RPMI7951 (cell line): ENCODE measurements around the gene OR2M2. TPM values are rescaled to one million over a fixed set of nuclear protein-coding genes. Genes with fewer than 3 reads are reported as not detected.

Experiments
- DNase-seq: peaks from one replicate; pipeline ENCODE4 v3.0.0-alpha.2; 2012; ENCODE audit warnings: low read depth
- total RNA-seq: library from RNA; depleted of rRNA; stranded (reverse); fragments of >200 nt; shearing (Covaris generic); gene quantifications from 2 replicates; pipeline ENCODE4 v1.2.3, GENCODE V29; 2014; rRNA removed

Gene OR2M2, protein sequence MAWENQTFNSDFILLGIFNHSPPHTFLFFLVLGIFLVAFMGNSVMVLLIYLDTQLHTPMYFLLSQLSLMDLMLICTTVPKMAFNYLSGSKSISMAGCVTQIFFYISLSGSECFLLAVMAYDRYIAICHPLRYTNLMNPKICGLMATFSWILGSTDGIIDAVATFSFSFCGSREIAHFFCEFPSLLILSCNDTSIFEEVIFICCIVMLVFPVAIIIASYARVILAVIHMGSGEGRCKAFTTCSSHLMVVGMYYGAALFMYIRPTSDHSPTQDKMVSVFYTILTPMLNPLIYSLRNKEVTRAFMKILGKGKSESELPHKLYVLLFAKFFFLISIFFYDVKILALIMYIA
- not detected in 2 replicates for total RNA-seq

DNA sequence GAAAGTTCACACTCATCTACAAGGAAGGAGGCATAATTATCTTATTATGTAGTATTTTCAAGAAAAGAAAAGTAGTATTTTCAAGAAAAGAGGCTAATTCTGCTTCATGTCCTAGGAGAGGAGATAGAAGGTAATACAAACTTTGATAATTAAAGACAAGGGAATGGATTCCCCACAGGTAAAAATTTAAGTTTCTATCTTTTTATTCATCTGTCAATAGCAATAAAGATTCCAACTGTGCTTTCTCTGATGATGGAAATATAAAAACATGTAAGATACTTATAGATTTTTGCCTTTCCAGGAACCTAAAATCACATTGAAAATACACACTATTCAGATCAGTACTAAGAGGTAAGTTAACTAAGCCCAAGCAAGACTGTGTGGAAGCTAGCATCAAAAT lies at the start of gene OR2M2:
TSS of gene OR2M2 (plus strand) at position 301 of the 400 bp plus-strand sequence. CDS start 5,165 bp downstream, outside the sequence.
- no peak for DNase-seq

DNA sequence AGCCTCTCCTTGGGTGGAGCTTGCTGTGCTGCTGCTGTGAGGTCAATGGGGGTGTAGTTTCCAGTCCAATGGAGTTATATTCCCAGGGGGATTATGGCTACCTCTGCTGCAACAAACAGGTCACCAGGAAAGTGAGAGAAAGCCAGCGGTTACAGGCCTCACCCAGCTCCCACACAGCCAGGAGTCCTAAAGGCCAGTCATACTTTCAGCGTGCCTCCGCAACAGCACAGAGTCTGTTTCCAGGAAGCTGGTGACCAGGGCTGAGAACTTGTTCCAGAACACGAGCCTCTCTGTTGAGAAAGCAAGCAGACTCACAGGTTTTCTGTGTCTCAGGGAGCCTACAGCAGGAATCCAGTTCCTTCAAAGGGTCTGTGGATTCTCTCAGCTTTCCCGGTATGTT lies 47.0 kb upstream of the OR2M2 start:
- no peak for DNase-seq

DNA sequence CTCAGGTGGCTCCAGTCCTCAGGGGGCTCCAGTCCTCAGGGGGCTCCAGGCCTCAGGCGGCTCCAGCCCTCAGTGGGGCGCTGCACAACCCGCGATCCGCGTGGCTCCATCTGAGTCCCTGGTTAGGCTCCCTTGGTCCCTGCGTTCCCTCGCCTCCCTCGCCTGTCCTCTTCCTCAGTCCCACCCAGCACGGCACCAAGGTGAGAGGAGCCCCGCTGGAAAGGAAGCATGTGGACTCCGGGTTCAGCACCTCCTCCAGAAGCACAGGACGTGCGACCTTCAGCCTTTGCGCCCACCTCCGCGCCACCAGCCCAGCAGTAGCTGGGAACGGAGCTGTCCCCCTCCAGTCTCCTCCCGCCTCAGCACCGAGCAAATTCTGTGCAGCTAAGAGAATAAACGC lies 37.8 kb upstream of the OR2M2 start:
- no peak for DNase-seq

DNA sequence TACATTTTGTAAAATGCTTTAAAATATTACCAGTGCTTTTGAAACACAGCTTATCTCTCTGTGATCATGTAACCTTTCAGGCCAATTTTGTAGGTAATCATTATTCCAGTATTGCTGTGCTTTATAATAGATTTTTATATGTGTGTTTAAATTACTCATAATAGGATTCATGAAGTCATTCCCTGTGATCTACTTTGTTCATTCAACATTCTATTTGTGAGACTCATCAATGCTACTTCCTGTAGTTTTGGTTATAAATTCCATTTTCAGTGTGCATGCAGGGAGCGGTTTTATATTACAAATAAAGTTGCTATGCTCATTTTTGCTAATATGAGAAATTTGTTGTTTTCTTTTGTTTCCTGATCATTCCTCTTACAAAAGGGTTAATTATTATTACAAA lies 33.8 kb upstream of the OR2M2 start:
- no peak for DNase-seq

DNA sequence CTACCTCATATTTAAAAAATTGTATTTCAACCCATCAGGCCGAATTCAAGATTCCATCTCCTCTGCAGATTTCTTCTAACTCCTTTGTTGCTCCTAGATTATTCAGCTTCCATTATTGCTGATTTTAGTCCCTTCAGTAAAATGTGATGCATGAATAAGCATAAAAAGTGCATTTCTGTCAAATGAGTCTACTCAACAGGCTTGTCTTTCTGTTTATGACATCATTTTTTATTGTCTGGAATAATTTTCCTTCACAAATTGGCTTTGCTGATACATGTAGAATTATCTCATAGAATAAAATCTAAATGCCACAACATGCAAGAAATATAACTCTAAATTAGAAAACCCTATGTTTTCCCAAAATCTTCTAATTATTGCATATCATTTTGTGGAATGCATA lies 31.3 kb upstream of the OR2M2 start:
- no peak for DNase-seq

DNA sequence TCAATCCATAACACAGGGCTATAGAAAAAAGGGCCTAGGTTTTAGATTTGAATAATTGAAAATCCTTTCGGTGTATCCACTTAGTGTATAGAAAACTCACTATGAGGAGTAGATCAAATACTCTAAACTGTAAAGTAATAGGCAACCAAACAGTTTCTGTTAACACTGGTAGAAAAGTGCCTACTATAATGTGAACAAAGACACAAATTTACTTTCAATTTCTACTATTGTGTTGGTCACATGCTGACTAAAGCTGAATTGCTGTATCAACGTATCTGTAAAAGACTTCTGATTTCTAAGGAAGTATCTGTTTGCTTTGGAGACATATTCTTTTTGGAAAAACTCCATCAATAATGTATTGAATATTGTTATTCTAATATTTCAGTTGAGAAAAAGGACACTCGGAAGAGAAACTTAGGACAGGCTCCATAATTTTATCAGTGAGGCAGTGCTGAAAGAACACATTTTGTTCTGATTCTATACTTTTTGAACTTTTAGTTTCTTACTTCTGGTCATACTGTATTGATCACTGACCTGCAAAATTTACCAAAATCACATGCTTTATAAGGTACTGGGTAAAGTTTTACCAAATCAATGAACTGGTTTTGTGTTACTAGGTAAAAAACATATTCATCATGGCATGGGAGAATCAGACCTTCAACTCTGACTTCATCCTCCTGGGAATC lies 30.0 kb upstream of the OR2M2 start, which contains the start of gene OR2M5:
TSS of gene OR2M5 (plus strand) at position 636 of the 686 bp plus-strand sequence. CDS start at position 636, 0 bp downstream.
- no peak for DNase-seq

DNA sequence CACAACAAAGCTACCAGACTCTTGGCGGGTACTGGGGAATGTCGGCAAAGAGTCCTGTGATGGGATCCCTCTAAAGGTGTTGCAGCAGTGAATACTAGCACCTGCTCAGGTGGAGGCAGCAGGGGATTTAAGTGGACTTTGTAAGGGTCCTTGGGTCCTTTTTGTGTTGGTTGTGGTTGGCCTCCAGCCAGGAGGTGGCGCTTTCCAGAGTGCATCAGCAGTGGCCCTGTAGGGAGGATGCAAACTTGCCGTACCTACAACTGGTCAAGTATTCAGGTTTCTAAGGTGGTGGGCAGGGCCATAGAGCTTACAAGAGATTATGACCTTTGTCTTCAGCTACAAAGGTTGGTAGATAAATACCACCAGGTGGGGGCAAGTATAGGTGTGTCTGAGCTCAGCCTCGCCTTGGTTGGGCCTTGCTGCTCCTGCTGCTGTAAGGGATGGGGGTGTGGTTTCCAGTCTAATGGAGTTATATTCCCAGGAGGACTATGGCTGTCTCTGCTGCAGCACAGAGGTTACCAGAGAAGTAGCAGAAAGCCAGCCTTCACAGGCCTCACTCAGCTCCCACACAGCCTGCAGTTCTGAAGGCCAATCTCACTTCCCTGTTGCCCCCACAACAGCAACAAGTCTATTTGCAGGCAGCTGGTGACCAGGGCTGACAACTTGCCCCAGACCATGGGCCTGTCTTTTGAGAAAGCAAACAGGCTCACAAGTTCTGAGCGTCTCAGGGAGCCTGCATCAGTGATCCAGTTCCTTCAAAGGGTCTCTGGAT lies 22.4 kb upstream of the OR2M2 start:
- DNase-seq, result no peak

DNA sequence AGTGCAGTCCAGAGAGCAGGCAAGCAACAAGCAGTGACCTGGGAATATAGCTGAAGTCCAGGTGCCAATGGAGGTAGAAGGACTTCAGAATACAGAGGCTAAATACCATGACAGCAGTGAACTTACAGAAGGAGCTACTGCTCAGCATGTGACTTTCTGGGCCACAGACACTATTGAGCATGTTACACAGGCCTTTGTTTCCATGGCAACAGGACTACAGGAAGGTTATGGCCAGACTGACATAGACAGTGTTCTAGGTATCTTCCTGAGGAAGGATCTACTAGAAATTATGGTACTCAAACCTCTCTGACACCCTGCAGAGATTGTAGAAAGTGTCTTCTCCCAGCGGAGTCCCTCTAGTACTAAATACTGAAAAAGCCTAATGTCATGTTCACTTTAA lies 18.7 kb upstream of the OR2M2 start:
- DNase-seq, result no peak

DNA sequence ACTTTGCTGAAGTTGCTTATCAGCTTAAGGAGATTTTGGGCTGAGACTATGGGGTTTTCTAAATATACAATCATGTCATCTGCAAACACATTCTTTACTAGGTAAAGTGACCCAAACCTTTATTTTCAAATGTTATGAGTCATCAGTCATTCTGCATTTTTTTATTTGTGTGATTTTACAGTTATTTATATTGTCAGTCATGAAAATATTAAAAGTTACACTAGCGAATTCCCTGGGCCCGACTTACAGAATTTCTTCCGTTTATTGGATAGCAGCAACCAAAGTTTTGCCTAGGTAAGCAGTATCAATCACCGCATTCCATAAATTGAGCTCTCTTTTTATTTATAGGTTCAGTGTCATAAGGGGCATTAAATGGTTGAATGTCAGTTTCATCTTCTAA lies 15.9 kb upstream of the OR2M2 start:
- DNase-seq, result no peak

DNA sequence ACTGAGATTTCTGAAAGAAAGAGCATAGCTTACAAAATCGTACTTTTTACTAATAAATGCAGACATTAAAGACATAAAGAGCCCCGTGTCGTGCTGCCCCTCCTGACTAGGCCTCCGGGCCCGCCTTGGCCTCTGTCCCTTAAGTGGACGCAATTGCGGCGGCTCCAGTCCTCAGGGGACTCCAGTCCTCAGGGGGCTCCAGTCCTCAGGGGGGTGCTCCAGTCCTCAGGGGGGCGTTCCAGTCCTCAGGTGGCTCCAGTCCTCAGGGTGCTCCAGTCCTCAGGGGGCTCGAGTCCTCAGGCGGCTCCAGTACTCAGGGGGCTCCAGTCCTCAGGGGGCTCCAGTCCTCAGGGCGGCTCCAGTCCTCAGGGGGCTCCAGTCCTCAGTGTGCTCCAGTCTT lies 10.6 kb upstream of the OR2M2 start:
- no peak for DNase-seq

DNA sequence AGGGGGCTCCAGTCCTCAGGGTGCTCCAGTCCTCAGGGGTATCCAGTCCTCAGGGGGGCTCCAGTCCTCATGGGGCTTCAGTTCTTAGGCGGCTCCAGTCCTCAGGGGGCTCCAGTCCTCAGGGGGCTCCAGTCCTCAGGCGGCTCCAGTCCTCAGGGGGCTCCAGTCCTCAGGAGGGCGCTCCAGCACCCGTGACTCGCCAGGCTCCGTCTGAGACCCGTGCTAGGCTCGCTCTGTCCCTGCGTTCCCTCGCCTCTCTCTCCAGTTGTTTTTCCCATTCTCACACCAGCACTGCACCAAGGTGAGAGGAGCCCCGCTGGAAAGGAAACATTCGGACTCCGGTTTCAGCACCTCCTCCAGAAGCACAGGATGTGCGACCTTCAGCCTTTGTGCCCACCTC lies 9.4 kb upstream of the OR2M2 start:
- no peak for DNase-seq

DNA sequence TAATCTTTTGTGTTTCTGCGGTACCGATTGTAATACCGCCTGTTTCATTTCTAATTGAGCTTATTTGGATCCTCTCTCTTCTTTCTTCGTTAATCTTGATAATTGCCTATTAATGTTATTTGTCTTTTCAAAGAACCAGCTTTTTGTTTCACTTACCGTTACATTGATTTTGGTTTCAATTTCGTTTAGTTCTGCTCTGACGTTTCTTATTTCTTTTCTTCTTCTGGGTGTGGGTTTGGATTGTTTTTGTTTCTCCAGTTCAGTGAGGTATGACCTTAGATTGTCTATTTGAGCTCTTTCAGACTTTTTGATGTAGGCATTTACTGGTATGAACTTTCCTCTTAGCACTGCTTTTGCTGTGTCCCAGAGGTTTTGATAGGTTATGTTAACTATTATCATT lies 9.4 kb downstream of the OR2M2 start:
- no peak for DNase-seq

DNA sequence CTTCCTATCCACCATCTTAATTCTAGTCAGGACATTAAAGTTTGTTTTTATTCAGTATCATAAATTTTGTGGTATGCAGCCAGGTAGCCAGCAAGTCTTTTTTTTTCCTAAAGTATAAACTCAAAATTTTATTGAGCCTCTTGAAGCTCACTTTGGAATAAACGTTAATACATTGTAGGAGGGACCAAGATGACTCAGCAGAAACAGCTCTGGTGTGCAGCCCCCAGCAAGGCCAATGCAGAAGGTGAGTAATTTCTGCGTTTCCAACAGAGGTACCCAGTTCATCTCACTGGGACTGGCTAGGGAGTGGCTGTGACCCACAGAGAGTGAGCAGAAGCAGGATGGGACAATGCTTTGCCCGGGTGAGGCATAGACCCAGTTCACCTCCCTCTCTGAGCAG lies 12.7 kb downstream of the OR2M2 start:
- no peak for DNase-seq

DNA sequence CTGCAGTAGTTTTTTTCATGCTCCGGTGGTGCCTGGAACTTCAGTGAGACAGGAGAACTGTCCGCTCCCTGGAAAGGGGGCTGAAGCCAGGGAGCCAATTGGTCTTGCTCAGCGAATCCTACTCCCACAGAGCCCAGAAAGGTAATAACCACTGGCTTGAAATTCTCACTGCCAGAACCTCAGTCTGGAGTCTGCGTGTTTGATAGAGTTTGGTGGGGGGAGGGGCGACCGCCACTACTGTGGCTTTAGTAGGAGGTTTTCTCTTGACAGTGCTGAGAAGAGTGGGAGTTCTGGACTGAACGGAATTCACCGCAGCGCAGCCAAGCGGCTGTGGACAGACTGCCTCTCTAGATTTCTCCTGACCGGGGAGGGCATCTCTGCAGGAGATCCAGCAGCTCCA lies 14.4 kb downstream of the OR2M2 start:
- DNase-seq, result no peak

DNA sequence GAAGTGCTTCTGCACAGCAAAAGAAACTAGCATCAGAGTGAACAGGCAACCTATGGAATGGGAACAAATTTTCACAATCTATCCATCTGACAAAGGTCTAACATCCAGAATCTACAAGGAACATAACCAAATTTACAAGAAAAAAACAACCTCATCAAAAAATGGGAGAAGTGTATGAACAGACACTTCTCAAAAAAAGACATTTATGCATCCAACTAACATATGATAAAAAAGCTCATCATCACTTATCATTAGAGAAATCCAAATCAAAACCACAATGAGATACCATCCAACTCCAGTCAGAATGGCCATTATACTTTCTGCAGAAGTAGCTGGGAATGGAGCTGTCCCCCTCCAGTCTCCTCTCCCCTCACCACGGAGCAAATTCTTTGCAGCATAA lies 19.5 kb downstream of the OR2M2 start:
- DNase-seq, result no peak

DNA sequence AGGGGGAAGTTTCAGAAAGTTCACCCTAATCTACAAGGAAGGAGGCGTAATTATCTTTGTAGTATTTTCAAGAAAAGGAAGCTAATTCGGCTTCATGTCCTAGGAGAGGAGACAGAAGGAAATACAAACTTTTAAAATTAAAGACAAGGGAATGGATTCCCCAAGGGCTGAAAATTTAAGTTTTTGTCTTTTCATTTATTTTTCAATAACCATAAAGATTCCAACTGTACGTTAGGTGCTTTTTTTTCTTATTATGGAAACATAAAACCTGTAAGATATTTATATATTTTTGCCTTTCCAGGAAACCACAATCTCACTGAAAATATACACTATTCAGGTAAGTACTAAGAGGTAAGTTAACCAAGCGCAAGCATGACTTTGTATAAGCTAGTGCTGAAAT lies 22.3 kb downstream of the OR2M2 start, which contains the start of gene OR2M3:
TSS of gene OR2M3 (plus strand) at position 301 of the 400 bp plus-strand sequence. CDS start 5,803 bp downstream, outside the sequence.
- DNase-seq, result no peak

DNA sequence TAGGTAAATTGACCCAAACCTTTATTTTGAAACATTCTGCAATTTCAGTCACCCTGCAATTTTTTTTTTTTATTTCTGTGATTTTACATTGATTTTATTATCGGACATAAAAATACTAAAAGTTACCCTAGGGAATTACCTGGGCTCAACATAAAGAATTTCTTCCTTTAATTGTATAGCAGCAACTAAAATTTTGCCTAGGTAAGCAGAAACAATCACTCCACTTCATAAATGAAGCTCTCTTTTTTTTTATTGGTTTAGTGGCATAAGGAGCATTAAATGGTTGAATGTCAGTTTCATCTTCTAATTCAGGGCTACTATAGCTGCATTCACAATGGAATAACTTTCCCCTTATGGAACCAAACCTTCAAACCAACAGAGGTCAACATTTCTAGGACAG lies 41.3 kb downstream of the OR2M2 start:
- no peak for DNase-seq

DNA sequence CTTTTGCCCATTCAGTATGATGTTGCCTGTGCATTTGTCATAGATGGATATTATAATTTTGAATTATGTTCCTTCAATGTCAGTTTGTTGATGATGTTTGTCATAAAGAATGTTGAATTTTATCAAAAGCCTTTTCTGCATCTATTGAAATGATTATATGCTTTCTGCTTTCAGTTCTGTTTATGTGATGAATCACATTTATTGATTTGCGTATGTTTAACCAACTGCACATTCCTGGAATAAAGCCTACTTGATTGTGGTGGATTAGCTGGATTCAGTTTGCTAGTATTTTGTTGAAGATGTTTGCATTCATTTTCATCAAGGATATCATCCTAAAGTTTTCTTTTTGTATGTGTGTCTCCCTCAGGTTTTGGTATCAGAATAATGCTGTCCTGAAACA lies 50.9 kb downstream of the OR2M2 start:
- DNase-seq, result no peak

DNA sequence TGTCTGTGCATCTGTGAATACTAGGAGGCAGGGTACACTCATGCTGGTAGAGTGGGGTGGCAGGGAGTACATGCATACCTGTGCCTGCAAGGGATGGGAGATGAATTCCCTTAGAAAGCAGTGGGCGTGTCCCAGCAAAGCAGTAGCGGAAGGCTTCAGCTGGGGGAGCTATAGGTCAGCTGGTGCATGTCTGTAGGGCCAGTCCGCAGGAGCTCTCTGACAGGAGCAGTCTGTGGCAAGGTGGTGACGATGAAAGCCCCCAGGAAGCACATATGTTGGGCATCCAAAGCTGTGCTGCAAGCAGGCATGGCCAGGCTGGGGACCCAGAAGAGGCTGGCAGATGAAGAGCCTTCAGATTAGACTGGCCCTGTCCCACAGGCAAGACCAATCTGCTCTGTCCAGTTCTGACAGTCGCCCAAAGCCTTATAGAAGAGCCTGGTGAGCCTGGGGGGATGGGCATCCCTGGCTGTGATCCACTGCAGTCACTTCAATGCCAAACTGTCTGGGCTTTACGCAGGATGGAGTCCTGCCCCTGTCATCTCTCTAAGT lies 54.8 kb downstream of the OR2M2 start:
- no peak for DNase-seq
